Nephron (organoid): Measurements from ENCODE around the gene DIDO1.

Experiments
- H3K27ac Mint-ChIP-seq, 3 experiments: 2 replicates each; pipeline ENCODE4 v1.8.0; 2020; ENCODE audit warnings: mixed read lengths in 3 of 3, mild to moderate bottlenecking in 2 of 3, moderate library complexity in 1 of 3
- H3K27me3 Mint-ChIP-seq: 2 replicates; pipeline ENCODE4 v1.8.0; 2021; ENCODE audit warnings: low read depth, mild to moderate bottlenecking, moderate library complexity, mixed read lengths
- H3K36me3 Mint-ChIP-seq: 2 replicates; pipeline ENCODE4 v1.8.0; 2020; ENCODE audit warnings: low read depth, mixed read lengths
- H3K4me1 Mint-ChIP-seq: 2 replicates; pipeline ENCODE4 v1.8.0; 2020; ENCODE audit warnings: mixed read lengths
- H3K4me3 Mint-ChIP-seq, 3 experiments: 2 replicates each; pipeline ENCODE4 v1.8.0; 2020; ENCODE audit warnings: mild to moderate bottlenecking in 3 of 3, mixed read lengths in 3 of 3, moderate library complexity in 2 of 3
- H3K9me3 Mint-ChIP-seq: 2 replicates; pipeline ENCODE4 v1.8.0; 2020; ENCODE audit warnings: mixed read lengths
- TF ChIP-seq, protein P1 (sequence below), 3 experiments: fragments of 200-600 bp; sonication (generic); IDR thresholded peaks; one replicate each; pipeline ENCODE4 v1.5.0; 2021; ENCODE audit warnings: antibody characterized with exemption in 3 of 3; ENCODE audit not compliant: unreplicated experiment in 3 of 3

DIDO1 gene

DNA sequence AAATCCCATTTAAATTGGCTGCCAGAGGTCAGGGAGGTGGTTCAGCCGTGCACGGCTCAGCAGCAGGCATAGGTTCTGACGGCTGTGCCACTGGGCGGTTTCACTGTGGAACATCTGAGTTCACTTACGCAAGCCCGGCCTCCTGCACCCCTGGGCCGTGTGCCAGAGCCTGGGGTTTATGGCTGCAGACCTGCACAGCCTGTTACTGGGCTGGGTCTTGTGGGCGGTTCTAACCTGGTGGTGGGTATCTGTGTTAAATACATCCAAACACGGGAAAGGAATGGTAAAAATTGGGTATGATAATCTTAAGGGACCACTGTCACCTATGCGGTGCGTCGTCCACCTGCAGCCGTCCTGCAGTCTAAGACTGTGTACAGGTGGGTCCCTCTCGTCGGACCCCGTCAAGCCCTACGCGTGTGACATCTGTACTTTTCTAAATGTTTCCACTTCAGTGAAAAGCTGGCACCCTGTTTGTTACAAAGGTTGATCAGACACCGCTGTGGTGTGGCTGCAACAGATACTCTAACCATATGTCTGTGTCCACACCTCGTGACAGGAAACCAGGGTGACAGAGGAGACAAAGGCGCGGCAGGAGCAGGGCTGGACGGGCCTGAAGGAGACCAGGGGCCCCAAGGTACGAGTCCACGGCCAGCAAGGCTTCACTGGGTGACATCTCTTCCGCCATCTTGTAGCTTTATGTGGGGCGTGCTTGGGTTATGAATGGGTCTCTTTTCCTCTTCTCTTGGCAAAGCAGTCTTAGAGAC, 88.0 kb downstream of the DIDO1 start:
- H3K4me3 Mint-ChIP-seq: no peak overlapping the region
- H3K36me3 Mint-ChIP-seq: no peaks in the 10 kb centered on the region
- peaks cover 11% of the 10 kb centered on the region for H3K4me1 Mint-ChIP-seq
- peaks cover 5% of the 10 kb centered on the region for H3K27me3 Mint-ChIP-seq
- TF ChIP-seq, protein P1, sequence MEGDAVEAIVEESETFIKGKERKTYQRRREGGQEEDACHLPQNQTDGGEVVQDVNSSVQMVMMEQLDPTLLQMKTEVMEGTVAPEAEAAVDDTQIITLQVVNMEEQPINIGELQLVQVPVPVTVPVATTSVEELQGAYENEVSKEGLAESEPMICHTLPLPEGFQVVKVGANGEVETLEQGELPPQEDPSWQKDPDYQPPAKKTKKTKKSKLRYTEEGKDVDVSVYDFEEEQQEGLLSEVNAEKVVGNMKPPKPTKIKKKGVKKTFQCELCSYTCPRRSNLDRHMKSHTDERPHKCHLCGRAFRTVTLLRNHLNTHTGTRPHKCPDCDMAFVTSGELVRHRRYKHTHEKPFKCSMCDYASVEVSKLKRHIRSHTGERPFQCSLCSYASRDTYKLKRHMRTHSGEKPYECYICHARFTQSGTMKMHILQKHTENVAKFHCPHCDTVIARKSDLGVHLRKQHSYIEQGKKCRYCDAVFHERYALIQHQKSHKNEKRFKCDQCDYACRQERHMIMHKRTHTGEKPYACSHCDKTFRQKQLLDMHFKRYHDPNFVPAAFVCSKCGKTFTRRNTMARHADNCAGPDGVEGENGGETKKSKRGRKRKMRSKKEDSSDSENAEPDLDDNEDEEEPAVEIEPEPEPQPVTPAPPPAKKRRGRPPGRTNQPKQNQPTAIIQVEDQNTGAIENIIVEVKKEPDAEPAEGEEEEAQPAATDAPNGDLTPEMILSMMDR (IDR thresholded peaks at IDR 0.05; ENCODE audit: unreplicated experiment in 3 of 3): no peak
- H3K9me3 Mint-ChIP-seq: no peaks in the 10 kb centered on the region
- H3K27ac Mint-ChIP-seq: no peak overlapping the region

DNA sequence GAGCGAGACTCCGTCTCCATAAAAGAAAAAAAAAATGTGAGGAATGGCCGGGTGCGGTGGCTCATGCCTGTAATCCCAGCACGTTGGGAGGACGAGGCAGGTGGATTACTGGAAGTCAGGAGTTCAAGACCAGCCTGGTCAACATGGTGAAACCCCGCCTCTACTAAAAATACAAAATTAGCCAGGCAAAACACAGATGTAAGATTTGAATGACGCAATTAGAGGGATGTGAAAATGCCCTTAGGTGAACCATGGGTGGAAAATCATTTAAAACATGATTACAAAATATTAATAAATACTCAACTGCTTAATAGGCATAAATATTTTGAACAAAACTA, 88.5 kb downstream of the DIDO1 start:
- H3K27ac Mint-ChIP-seq: no peak overlapping the region
- H3K4me1 Mint-ChIP-seq: peaks cover 15% of the 10 kb centered on the region
- H3K4me3 Mint-ChIP-seq: no peak overlapping the region
- no peaks in the 10 kb centered on the region for H3K36me3 Mint-ChIP-seq
- TF ChIP-seq, protein P1 (IDR thresholded peaks at IDR 0.05; ENCODE audit: unreplicated experiment in 3 of 3): no peak
- no peaks in the 10 kb centered on the region for H3K9me3 Mint-ChIP-seq
- peaks cover 5% of the 10 kb centered on the region for H3K27me3 Mint-ChIP-seq

- TF ChIP-seq, protein P1 (IDR thresholded peaks at IDR 0.05; ENCODE audit: unreplicated experiment in 3 of 3): no peak
- no peak overlapping the region for H3K4me3 Mint-ChIP-seq
- no peaks in the 10 kb centered on the region for H3K9me3 Mint-ChIP-seq
These were observed 89.3 kb downstream of the DIDO1 start for GRCh38 chr20:62836967-62837490.

DNA sequence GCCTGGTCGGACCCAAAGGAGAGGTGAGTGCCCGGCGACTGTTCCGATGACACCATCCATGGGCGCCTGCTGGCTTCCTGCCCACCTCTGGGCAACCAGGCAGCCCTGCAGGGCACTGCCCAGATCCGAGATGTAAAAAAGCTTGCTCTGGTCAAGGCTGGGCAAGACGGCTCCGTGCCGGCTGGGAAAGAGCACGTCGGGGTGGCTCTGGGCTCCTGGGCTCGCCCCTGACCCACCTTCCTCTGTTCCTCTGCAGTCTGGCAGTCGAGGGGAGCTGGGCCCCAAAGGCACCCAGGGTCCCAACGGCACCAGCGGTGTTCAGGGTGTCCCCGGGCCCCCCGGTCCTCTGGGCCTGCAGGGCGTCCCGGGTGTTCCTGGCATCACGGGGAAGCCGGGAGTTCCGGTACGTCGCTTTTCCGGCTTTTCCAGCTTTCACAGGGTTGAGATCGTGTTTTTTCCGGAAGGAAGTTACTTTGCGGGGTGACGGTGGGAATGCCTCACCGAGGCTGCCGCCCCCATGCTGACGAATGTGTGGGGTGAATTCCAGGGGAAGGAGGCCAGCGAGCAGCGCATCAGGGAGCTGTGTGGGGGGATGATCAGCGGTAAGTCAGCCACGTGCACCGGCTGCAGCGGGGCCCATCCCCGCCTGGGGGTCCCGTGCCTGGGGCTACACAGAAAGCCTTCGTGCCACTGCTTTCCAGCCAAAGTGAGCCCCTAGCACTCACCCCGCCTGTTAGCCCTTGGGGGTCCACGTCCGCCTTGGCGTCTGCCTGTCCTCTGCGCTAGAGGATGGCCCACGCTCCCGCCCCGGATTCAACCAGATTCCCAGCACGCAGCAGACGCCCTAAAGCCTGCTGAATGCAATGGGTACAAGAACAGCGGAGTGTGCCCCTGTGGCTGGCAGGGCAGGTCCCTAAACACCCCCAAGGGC, 90.1 kb downstream of the DIDO1 start:
- Mint-ChIP-seq H3K9me3 (no peaks in the 10 kb centered on the region), H3K4me1 (peaks cover 22% of the 10 kb centered on the region), H3K27me3 (peaks cover 5% of the 10 kb centered on the region), H3K27ac (no peak overlapping the region), H3K4me3 (no peak overlapping the region), H3K36me3 (no peaks in the 10 kb centered on the region)
- TF ChIP-seq, protein P1 (IDR thresholded peaks at IDR 0.05; ENCODE audit: unreplicated experiment in 3 of 3): no peak

More at GRCh38 chr20:62836967-62837490, 89.3 kb downstream of the DIDO1 start:
- peaks cover 5% of the 10 kb centered on the region for H3K27me3 Mint-ChIP-seq
- H3K4me1 Mint-ChIP-seq: peaks cover 18% of the 10 kb centered on the region
- no peaks in the 10 kb centered on the region for H3K36me3 Mint-ChIP-seq
- no peak overlapping the region for H3K27ac Mint-ChIP-seq

DNA sequence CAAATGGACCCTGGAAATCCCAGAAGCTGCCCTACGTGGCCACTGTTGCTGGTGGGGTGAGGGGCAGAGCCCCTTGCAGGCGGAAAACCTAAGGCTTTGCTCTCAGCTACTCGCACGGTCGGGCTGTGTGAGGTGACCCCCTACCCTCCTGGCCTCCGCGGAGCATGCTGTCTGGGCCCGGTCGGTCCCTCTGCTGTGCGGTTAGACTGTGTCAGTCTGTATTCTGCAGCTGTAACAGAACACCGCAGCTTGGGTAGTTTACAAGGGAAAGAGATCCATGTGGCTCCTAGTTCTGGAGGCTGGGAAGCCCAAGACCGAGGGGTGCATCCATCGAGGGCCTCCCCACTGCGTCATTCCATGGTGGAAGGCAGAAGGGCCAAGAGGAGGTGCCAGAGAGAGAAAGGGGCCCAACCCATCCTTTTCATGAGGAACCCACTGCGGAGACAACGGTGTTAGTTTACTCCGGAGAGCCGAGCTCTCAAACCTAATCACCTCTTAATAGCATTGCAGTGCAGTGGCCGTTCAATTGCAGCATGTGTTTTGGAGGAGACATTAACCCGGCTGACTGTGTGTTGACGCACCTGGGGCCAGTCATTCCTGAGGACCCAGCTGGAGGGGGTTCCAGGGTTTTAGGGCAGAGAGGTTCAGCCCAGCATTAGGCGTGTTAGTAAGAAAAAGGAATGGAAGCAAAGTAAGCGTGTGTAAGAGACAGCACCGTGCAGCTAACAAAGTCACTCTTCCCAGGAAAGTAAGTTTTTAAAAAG, 91.2 kb downstream of the DIDO1 start:
- TF ChIP-seq, protein P1 (IDR thresholded peaks at IDR 0.05; ENCODE audit: unreplicated experiment in 3 of 3): no peak
- Mint-ChIP-seq H3K27ac (no peak overlapping the region), H3K27me3 (peaks cover 5% of the 10 kb centered on the region), H3K36me3 (no peaks in the 10 kb centered on the region), H3K4me3 (no peak overlapping the region), H3K9me3 (no peaks in the 10 kb centered on the region), H3K4me1 (peaks cover 18% of the 10 kb centered on the region)
